HG03280 (cell line): ENCODE results near the gene ZNF562.
"Not testable (repeated sequence)": the region's sequence is repeated elsewhere in the genome, so short reads cannot be mapped to it uniquely, and the experiment has no call there.

Source experiments
- ATAC-seq: cut with Tn5 transposase; IDR thresholded peaks from one replicate; pipeline ENCODE4 v1.9.1; 2021; ENCODE audit warnings: mild to moderate bottlenecking, moderate library complexity; ENCODE audit not compliant: unreplicated experiment

The ZNF562 gene

DNA sequence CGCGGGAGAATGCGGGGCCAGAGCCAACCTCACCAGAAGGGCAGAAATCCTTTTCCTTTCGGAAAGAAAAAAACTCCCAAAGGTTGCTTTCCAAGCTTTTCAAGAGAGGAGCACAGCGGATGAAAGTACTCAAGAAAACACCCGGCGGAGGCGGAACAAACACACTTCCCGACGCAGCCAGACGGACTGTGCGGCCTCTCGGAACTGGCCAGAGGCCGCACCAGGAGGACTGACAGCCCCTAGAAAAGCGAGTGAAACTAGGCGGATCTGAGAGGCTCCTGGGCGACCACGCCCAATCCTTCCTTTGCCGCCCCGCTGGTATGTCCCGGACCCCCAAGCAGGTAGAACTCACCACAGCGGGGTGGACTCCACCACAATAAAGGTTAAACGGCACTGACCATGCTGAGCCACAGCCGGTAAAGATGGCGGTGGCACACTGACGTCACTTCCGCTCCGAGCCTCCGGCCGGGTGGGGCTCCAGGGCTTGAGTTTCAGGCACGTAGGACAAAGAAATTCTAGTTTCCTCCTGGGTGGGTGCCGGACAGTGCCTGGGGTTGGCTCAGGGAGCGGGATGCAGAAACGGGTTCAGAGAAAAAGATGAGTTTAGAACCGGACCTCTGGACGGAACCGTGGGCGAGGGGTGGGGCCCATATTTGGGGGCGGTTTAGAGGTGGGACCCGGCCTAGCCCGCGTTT is at the start of gene ZNF562:
Gene ZNF562, minus strand, starts transcription at position 438 of the 695 bp plus-strand sequence. CDS start 14,356 bp downstream, outside the sequence.
- ATAC-seq = peak; percentile 84

DNA sequence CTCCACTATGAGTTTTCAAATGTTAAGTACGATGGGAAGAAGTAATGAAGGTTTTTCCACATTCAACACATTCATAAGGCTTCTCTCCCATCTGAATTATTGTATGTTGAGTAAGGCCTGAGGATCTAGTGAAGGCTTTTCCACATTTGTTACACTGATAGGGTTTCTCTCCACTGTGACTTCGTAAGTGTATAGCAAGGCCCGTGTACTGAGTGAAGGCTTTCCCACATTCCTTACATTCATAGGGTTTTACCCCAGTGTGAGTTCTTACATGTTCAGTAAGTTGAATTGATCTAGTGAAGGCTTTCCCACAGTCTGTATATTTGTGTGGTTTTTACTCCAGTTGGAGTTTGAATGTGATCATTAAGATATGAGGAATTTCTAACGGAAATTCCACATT is 49.3 kb upstream of the ZNF562 start:
- no peak for ATAC-seq

DNA sequence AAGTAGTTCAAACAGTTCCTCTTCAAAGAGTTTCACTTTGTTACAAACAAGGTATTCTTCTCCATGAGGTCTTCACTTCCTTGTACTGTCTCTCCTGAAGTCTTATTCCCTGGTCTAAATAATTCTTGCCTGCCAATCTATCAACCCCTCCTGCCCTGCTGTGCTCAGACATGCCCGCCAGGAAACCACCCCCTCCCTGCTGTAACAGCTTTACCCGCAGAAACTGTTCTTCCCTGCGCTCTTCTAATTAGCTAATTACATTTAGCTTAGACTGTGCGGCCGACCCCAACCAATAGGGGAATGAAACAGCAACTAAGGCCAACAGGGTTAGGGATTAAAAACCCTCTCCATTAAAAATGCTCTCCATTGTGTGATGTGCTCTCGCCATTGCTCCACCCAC is 47.0 kb upstream of the ZNF562 start:
- ATAC-seq = no peak

DNA sequence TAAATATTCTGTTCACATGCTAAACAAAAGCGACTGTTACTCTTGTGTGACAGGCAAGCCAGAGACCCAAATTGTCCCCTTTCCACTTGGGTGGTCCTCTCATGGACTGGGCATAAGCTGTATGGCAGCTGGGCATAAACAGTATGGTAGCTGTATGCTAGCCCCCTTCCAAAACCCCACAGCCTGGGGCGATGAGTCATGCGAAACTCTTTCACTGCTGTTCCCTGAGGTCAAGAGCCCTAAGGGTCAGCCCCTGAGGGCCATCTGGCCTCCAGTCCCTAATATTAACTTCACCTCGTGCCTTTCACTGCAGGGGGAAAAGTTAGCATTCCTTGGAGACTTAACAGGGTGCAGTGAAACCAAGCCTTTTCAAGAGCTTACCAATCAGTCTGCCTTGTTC is 45.6 kb upstream of the ZNF562 start:
- no peak for ATAC-seq

DNA sequence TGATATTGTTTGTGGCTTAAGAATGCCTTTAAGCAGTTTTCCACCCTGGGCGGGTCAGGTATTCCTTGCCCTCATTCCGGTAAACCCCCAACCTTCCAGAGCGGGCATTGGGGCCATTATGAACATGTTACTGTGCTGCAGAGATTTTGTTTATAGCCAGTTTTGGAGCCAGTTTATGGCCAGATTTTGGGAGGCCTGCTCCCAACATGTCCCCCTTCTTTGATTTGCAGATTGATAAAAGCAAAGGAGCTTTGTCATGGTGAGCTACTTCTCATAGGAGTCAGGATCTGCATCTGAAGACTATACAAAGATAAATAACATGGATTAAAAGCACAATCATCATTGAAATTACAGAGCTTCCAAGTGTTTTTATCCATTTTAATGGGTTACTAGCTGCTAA is 36.9 kb upstream of the ZNF562 start:
- ATAC-seq = no peak

DNA sequence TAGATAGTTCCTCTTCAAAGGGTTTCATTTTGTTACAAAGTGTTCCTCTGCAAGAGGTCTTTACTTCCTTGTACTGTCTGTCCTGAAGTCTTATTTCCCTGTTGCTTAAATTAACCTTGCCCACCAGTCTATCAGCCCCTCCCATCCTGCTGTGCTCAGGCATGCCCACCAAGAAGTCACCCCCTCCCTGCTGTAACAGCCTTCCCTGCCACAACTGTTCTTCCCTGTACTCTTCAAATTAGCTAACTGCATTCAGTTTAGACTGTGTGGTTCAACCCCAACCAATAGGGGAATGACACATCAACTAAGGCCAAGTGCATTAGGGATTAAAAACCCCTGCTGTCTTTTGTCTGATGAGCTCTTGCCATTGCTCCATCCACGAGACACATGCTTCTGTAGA is 34.4 kb upstream of the ZNF562 start:
- no peak for ATAC-seq

DNA sequence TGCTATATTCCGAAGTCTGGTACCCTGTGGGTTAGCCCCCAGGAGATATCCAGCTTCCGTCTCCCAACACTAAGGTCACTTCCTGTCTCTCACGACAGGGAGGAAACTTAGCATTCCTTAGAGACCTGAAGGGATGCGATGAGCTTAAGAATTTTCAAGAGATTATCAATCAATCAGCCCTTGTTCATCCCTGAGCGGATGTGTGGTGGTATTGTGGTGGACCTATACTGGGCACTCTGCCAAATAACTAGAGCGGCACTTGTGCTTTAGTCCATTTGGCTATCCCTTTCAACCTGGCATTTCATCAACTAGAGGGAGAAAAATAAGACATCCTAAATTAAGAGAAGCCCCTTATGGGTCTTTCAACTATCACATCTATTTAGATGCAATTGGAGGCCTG is 30.9 kb upstream of the ZNF562 start:
- ATAC-seq = no peak

DNA sequence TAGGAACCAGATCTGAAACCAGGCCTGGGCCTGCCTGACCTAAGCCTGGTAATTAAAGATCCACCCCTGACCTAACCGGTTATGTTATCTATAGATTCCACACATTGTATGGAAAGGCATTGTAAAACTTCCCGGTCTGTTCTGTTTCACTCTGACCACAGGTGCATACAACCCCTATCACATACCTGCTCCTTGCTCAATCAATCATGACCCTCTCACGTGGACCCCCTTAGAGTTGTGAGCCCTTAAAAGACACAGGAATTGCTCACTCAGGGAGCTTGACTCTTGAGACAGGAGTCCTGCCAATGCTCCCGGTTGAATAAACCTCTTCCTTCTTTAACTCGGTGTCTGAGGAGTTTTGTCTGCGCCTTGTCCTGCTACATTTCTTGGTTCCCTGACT is 27.3 kb upstream of the ZNF562 start:
- ATAC-seq = no peak

DNA sequence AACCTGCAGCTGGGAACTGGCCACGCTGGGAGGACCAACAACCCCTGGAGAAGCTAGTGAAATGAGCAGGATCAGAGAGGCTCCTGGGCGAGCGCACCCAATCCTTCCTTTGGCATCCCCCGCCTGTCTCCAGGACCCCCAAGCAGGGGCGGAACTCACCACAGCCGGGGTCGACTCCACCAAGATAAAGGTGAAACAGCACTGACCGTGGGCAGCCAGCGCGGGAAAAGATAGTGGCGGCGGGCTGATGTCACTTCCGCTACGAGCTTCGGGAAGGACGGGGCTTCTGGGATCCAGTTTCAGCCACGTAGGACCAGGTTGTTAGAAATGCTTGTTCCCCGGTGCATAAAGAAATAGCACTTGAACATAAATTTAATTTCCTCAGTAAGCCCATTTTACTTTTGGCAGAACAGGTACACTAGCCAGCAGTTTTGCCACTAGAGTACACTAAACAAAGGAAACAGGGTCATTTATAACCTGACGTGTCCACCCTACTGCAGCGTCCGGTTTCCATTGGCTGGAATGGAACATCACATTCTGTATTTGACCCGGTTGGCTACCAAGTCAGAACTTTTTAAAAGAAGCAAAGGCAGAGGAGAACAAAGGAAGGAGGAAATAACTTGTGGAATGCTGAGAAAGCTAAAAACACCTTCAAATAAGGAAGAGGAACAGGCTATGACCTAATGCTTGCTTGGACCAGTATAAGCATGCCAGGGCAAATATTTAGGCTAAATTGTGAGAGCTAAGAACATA is 25.5 kb upstream of the ZNF562 start:
- ATAC-seq = no peak

DNA sequence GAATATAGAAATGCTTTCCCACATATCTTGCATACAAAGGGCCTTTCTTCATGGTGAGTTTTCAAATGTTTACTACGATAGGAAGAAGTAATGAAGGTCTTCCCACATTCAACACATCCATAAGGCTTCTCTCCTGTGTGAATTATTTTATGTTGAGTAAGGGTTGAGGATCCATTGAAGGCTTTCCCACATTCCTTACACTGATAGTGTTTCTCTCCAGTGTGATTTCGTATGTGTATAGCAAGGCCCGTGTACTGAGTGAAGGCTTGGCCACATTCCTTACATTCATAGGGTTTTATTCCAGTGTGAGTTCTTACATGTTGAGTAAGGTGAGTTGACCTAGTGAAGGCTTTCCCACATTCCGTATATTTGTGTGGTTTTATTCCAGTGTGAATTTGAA is 15.4 kb upstream of the ZNF562 start:
- not testable (repeated sequence) for ATAC-seq

DNA sequence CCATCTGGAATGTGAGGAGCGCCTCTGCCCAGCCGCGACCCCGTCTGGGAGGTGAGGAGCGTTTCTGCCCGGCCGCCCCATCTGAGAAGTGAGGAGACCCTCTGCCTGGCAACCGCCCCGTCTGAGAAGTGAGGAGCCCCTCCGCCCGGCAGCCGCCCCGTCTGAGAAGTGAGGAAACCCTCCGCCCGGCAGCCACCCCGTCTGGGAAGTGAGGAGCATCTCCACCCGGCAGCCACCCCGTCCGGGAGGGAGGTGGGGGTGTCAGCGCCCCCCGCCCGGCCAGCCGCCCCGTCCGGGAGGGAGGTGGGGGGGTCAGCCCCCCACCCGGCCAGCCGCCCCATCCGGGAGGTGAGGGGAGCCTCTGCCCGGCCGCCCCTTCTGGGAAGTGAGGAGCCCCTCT is 5.1 kb upstream of the ZNF562 start:
- not testable (repeated sequence) for ATAC-seq

DNA sequence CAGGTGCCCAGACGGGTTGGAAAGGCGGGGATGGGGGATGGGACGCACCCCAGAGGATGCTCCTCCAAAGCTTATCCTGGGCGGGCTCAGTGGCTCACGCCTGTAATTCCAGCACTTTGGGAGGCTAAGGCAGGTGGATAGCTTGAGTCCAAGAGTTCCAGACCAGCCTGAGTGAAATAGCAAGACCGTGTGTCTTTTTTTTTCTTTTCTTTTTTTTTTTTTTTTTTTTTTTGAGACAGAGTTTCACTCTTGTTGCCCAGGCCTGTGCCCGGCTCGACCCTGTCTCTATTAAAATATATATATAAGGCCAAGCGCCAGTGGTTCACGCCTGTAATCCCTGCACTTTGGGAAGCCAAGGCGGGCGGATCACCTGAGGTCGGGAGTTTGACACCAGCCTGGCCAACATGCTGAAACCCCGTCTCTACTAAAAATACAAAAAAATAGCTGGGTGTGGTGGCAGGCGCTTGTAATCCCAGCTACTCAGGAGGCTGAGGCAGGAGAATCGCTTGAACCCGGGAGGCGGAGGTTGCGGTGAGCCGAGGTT is 530 bp upstream of the ZNF562 start:
- not testable (repeated sequence) for ATAC-seq

DNA sequence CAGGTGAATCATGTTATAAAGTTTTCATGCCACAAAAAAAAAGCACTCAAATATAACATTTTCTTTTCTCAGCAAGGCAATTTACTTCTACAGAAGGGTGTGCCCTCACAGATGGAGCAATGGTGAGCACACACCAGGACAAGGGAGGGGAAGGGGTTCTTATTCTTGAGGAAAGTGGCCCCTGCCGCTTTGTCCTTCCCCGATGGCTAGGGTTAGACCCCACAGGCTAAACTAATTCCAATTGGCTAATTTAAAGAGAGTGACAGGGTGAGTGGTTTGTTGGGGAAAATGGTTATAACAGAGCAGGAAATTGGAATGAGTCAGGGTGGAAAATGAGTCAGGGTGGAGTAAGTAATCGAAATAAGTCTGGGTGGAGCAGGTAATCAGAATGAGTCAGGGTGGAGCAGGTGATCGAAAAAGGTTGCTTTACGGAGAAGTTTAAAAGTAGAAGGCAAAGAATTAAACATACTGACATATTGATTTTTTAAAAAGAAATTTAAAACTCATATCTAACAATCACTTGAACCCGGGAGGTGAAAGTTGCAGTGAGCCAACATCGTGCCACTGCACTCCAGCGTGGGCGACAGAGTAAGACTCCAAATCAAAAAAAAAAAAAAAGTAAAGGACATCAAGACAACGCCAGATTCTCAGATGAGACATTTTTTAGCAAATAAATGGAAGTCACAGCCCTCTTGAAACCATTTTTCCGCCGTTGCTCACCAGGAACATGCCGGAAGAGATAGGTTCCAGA is 813 bp downstream of the ZNF562 start:
- ATAC-seq = no peak

DNA sequence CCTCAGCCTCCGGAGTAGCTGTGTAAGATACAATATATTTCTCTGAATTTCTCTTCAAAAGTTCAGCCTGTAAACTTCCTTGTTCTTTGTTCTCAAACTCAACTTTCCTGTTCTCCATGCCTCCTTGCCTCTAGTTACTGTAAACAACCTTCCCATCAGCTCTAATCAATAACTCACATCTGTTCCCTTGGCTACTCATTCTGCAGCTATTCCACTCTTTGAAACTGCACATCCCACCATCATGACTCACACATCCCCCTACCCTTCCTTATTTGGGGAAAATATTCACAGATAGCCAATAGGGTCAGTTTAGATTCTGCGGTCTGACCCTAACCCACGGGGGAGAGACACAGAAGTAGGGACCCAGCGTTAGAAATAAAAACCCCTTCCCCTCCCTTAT is 2.0 kb downstream of the ZNF562 start:
- ATAC-seq = no peak

DNA sequence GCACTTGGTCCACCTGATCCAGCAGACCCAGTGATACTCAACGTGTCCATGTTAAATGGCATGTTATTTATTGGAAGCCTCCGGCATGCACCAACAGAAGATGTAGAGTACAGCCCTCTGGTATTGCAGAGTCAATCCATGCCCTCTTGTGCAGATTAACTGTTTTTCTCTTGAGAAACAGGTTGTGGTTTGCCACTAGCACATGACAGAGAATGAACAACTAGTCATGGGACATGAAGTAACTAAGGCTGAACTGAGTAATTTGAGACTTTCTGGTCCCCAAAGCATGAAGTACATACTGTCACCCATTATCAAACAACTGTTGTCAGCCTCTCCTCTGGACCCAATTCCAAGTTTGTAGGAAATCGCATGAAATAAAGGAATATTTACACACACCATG is 3.2 kb downstream of the ZNF562 start:
- ATAC-seq = no peak

DNA sequence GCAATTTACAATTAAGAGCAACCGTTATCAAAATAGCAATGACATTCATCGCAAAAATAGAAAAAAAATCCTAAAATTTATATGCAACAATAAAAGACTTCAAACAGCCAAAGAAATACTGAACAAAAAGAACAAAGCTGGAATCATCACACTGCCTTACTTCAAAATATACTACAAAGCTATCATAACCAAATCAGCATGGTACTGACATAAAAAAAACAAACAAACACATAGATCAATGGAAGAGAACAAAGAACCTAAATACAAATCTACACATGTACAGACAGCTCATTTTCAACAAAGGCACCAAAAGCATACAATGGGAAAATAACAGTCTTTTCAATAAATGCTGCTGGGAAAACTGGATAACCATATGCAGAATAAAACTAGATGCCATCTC is 6.4 kb downstream of the ZNF562 start:
- no peak for ATAC-seq

DNA sequence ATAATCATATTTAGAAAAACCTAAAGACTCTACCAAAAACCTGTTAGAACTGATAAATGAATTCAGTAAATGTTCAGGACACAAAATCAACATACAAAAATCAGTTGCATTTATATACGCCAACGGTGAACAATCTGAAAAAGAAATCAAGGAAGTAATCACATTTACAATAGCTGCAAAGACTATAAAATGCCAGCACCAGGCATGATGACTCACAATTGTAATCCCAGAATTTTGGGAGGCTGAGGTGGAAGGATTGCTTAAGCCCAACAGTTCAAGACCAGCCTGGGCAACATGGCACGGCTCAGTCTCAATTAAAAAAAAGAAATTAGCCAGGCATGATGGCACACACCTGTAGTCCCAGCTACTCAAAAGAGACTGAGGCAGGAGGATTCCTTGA is 7.0 kb downstream of the ZNF562 start:
- ATAC-seq = no peak

DNA sequence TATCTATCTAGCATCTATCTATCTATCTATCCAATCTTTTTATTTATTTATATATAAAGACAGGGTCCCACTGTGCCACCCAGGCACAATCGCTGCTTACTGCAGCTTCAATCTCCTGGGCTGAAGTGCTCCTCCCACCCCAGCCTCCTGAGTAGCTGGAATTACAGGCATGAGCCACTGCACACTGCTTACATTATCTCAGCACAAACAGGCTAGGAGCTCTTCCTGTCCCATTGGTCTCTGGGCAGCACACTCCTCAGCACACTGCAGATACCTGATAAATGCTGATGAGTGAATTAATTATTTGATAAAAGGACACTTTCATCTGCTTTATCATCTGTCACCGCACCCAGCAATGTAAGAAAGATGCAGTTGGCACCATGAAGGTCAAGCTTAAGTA is 16.1 kb downstream of the ZNF562 start:
- ATAC-seq = no peak

DNA sequence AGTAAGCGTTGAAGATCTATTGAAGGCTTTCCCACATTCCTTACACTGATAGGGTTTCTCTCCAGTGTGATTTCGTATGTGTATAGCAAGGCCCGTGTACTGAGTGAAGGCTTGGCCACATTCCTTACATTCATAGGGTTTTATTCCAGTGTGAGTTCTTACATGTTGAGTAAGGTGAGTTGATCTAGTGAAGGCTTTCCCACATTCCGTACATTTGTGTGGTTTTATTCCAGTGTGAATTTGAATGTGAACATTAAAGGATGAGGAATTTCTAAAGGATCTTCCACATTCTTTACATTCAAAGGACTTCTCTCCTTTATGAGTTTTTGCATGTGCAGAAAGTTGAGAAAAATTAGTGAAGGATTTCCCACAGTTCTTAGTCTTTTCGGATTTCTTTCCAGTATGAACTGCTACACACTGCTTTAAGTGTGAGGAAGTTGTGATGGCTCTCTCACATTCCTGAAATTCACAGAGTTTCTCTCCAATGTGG is 21.8 kb downstream of the ZNF562 start:
- ATAC-seq = not testable (repeated sequence)

DNA sequence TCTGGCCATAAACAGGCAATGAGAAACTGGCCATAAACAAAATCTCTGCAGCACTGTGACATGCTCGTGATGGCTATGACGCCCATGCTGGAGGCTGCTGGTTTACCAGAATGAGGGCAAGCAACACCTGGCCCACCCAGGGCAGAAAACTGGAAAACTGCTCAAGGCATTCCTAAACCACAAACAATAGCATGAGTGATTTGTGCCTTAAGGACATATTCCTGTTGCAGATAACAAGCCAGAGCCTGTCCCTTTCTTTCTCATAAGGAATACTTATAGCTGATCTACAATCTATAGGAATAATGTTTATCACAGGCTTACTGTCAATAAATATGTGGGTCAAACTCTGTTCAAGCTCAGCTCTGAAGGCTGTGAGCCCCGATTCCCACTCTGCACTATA is 23.4 kb downstream of the ZNF562 start:
- ATAC-seq = not testable (repeated sequence)

DNA sequence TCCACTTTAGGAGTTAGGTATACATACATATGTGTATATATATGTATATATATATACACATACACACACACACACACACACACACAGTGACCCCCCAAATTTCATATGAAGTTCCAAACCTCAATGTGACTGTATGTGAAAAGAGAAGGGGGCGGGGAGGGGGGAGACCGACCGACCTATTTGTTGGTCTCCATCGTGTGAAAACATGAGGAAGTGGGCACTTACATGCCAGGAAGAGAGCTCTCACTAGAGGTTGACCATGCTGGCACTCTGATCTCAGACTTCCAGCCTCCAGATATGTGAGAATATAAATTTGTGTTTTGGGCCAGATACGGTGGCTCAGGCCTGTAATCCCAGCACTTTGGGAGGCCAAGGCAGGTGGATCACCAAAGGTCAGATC is 24.6 kb downstream of the ZNF562 start:
- no peak for ATAC-seq
